ENCODE results near the gene PARVB.

- TF ChIP-seq, protein P1, sequence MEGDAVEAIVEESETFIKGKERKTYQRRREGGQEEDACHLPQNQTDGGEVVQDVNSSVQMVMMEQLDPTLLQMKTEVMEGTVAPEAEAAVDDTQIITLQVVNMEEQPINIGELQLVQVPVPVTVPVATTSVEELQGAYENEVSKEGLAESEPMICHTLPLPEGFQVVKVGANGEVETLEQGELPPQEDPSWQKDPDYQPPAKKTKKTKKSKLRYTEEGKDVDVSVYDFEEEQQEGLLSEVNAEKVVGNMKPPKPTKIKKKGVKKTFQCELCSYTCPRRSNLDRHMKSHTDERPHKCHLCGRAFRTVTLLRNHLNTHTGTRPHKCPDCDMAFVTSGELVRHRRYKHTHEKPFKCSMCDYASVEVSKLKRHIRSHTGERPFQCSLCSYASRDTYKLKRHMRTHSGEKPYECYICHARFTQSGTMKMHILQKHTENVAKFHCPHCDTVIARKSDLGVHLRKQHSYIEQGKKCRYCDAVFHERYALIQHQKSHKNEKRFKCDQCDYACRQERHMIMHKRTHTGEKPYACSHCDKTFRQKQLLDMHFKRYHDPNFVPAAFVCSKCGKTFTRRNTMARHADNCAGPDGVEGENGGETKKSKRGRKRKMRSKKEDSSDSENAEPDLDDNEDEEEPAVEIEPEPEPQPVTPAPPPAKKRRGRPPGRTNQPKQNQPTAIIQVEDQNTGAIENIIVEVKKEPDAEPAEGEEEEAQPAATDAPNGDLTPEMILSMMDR (IDR thresholded peaks at IDR 0.05; ENCODE audit: extremely low read depth in 1 of 2, insufficient read depth in 1 of 2, low read depth in 1 of 2, low read length in 2 of 2), result peak; percentile 8 to 41
- no peak for TF ChIP-seq POLR2A (IDR thresholded peaks at IDR 0.05; ENCODE audit: low read depth, low read length)
- TF ChIP-seq POLR2AphosphoS5 (IDR thresholded peaks at IDR 0.05; ENCODE audit: insufficient read depth, low read depth, low read length), result no peak
- TF ChIP-seq EZH2 (IDR thresholded peaks at IDR 0.05; ENCODE audit: borderline replicate concordance, low read depth, low read length, severe bottlenecking), result no peak
- TF ChIP-seq MAX (IDR thresholded peaks at IDR 0.05; ENCODE audit: insufficient read depth, insufficient read length), result no peak
- TF ChIP-seq JUN (IDR thresholded peaks at IDR 0.05; ENCODE audit: borderline replicate concordance, insufficient read depth, insufficient read length, low read depth), result no peak
- no peak for TF ChIP-seq MYC (IDR thresholded peaks at IDR 0.05; ENCODE audit: low read depth, low read length)
- TF ChIP-seq GATA2 (IDR thresholded peaks at IDR 0.05; ENCODE audit: insufficient read depth, insufficient read length, low read depth, low read length), result no peak
- no peak for TF ChIP-seq FOS (IDR thresholded peaks at IDR 0.05; ENCODE audit: borderline replicate concordance, insufficient read depth, low read length)
Measured at GRCh38 chr22:44067033-44067432, 42.9 kb downstream of the PARVB start.

All from endothelial cell of umbilical vein (primary cell).